AML-193 (cell line): ENCODE measurements around the gene PIK3CD.
A peak's percentile ranks its signal among the peaks of the same experiment; 100 is the strongest.
"Not testable (repeated sequence)": the region's sequence is repeated elsewhere in the genome, so short reads cannot be mapped to it uniquely, and the experiment has no call there.

ENCODE experiments used
- DNase-seq, 2 experiments: peaks; one replicate each; lab custom pipeline; 2025; lab: John Stamatoyannopoulos, UW

Gene PIK3CD

DNA sequence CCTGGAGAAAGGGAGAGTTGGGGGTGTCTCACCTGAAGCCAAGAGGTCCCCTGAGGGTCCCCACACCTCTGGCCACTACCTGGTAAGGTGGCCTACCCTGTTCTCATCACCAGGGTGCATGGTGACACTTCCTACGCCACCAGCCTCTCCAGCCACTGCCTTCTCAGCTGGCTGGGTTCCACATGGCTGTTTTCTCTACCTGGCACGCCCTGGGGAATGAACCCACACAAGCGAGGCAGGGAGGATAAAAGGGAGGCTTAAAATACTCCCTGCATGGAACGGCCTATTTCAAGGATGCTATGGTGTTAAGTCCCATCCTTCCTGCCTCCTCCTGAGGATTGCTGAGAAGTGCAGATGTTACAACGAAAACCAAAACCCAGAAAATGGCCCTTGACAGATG lies 84.7 kb downstream of the PIK3CD start:
- no peak for DNase-seq

DNA sequence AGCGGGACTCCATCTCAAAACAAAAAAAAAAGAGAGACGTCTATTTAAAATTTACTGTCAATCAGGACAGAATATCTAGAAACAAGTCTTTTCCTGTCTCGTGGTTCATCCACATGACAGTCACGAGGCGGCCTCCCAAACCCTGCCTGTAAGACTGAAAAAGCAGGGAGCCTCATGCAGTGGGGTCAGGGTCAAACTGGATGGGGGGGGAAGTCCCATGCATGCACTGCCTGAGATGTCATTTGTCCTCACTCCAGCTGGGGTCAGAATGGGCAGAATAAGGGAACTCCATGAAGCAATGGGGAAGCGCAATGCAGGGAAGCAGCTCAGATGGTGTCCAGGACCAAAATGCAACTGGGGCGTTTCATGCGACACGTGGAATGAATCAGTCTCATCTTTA lies 85.5 kb downstream of the PIK3CD start:
- no peak for DNase-seq

- DNase-seq: no peak
These were observed 86.1 kb downstream of the PIK3CD start for GRCh38 chr1:9737671-9738070.

DNA sequence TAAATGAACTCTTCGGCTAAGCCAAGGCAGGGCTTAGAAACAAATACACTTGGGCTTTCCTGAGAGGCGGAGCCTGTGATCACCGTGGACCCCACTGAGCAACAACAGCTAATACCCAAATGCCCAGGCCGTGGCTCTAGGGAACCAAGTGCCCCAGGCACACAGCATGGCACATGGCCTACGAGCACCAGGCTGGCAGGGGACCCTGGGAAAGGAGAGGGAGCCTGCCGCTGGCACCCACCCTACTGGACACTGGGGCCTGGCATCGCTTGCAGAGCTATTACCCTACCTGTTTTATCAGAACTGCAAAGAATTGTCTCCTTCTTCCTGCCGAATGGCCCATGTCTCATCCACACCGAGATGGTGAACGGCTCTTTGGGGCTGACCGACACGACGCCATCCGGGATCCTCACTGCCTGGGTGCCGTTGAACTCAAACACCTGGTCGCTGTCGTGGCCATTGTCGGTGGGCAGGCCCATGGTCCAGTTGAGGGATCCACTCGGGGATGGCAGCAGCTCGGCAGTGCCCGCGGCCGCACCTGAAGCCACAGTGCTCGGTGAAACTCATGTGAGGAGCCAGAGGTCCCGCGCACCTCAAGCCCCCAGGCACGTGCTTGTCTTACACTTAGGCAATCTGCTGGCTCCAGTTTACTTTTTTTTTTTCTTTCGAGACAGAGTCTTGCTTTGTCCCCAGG lies 92.7 kb downstream of the PIK3CD start:
- DNase-seq: no peak

- no peak for DNase-seq
These were observed 94.7 kb downstream of the PIK3CD start for GRCh38 chr1:9746211-9746610.

DNA sequence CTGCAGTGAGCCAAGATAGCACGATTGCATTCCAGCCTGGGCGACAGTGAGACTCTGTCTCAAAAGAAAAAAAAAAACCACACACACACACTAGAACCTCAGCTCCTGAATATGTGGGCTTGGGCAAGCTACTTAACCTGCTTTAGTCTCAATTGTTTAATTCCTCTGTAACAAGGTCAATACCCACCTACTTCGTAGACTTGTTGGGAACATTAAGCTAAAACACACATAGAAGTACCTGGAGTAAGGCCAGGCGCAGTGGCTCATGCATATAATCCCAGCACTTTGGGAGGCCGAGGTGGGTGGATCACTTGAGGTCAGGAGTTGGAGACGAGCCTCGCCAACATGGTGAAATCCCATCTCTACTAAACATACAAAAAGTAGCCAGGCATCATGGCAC lies 95.1 kb downstream of the PIK3CD start:
- DNase-seq: no peak

GRCh38 chr1:9748391-9748790 lies 96.9 kb downstream of the PIK3CD start:
- DNase-seq: not testable (repeated sequence)

- DNase-seq: no peak
These were observed 97.8 kb downstream of the PIK3CD start for GRCh38 chr1:9749361-9749760.

DNA sequence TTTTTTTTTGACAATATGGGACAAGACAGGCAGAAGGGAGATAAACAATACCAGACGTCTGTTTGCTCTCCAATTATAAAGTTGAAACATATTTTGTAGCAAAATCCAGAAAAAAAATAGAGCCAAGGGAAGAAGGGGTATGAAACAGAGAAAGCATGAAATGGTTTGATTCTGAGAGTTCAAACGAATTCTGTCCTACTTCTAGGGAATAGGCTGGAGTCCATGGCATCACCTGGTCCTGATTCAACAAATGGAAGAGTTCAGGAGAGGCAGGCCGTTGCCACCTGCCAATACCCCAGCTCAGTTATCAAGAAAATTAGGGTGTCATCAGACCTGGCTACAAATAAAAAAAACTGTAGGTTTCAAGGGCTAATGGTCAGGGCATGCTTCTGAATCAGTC lies 100.4 kb downstream of the PIK3CD start:
- no peak for DNase-seq

GRCh38 chr1:9753121-9753531 lies 101.6 kb downstream of the PIK3CD start:
- DNase-seq: no peak

DNA sequence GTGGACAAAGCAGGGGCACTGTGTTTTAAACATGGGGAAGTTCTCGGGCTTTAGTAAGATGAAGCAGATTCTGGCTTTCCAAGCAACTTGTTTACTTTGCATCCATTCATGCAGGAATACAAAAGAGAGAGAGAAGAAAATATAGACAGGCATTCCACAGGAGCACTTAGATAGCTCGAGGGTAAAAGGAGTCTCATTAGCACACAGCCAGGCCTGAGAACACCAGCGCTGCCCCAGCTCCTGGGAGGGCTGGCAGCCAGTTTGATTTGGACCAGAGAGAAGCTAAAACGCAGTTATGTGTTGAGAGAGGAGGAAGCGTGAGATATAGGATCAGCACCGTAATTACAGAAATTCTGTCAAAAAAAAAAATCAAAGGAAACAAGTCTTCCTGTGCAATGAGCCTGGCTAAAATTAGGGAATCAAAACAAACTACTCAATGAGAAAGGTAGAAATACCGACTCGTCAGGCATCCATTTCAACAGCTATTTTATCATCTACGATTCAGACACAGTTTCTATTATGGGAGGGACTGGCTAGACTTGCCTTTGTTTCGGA lies 104.0 kb downstream of the PIK3CD start:
- no peak for DNase-seq

GRCh38 chr1:9758559-9759121 lies 107.1 kb downstream of the PIK3CD start:
- no peak for DNase-seq

DNA sequence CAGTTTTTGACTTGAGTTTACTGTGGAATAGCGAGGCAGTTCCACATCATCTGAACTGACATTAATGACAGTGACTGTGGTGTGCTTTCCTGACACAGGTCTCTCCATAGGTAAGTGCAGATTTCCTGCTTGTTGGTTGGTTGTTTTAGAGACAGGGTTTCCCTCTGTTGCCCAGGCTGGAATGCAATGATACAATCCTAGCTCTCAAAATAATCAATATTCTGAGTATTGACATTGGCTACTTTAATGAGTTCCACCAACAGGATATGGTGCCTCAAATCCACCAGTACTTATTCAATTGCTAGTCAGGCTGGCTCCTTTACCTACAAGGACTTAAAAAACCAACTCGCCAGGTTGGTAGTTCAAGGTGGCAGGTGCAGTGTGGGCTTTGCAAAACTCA lies 108.4 kb downstream of the PIK3CD start:
- DNase-seq: no peak

DNA sequence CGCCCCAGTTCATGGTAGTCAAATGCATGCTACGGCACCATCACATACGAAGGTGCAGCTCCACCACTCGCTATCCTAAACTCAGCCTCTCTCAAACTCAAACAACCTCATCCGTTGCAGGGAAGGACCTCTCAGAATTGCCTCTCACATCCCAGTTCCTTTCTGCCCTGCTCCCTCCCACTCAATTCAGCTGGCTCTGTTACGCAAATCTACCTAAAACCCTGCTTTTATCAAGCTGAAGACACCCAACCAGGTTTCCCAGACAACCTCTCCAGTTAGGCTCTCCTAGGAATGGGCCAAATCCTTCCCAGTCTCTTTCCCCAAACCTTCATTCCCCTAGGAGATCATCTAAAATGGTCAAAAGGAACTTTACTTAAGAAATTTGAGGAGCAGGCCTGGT lies 109.3 kb downstream of the PIK3CD start:
- DNase-seq: no peak

- no peak for DNase-seq
These were observed 110.3 kb downstream of the PIK3CD start for GRCh38 chr1:9761855-9762254.

DNA sequence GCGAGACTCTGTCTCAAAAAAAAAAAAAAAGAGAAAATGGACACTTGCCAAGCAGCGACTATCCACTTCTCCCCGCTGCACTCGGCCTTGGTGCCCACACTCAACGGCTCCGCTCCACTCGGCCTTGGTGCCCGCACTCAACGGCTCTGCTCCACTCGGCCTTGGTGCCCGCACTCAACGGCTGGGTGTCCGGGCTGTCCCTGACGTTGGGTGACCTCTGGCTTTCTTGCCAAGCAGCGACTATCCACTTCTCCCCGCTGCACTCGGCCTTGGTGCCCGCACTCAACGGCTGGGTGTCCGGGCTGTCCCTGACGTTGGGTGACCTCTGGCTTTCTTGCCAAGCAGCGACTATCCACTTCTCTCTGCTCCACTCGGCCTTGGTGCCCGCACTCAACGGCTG lies 110.9 kb downstream of the PIK3CD start:
- DNase-seq: not testable (repeated sequence)

- DNase-seq: no peak
These were observed 112.4 kb downstream of the PIK3CD start for GRCh38 chr1:9763914-9764313.

DNA sequence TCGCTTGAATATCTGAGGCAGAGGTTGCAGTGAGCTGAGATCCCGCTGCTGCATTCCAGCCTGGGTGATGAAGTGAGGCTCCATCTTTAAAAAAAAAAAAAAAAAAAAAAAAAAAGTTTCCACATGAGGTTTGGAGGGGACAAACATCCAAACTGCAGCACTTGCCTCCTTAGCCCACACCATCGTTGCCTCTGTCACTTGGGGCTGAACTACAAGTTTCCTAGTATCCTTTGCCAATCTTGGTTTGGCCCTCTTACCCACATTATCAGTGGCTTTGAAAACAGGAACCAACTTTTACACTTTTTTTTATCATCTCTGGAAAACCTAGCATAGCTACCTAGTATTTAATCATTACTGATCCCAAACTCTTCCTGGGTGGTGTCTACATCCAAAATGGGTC lies 113.0 kb downstream of the PIK3CD start:
- DNase-seq: peak; percentile 16 to 21

- no peak for DNase-seq
These were observed 115.4 kb downstream of the PIK3CD start for GRCh38 chr1:9766759-9767442.

DNA sequence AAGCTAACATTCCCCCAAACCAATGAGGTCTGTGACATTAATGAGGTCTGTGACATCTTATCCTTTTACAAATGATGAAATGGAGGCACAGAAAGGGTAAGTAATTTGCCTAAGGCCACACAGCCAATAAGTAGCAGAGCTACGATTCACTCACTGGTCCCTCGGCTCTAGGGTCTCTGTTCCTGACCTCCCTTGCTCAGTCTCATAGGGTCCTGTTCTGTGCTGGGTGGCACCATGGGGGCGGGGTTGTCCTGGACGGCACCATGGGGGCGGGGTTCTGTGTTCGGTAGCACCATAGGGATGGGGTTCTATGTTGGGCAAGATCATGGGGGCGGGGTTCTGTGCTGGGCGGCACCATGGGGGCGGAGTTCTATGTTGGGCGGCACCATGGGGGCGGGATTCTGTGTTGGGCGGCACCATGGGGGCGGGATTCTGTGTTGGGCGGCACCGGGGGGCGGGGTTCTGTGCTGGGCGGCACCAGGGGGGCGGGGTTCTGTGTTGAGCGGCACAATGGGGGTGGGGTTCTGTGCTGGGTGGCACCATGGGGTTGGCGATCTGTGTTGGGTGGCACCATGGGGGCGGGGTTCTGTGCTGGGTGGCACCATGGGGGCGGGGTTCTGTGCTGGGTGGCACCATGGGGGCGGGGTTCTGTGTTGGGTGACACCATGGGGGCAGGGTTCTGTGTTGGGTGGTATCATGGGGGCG lies 116.6 kb downstream of the PIK3CD start:
- DNase-seq: no peak

- no peak for DNase-seq
These were observed 117.5 kb downstream of the PIK3CD start for GRCh38 chr1:9768983-9769382.

- DNase-seq: no peak
These were observed 118.8 kb downstream of the PIK3CD start for GRCh38 chr1:9770298-9770697.
